A549 treated with ZK216348 at 1 μM for 4 hours (cell line): ENCODE results near the gene TMEM252. TPM values are rescaled to one million over a fixed set of nuclear protein-coding genes. Genes with fewer than 3 reads are reported as not detected.

Experiments
- total RNA-seq: library from RNA; stranded (reverse); fragments of 200-300 nt; extraction: Qiagen RNA extraction; gene quantifications from 5 replicates; pipeline ENCODE4 v1.2.3, GENCODE V29; 2022; ENCODE audit warnings: low read depth

The TMEM252 gene, protein sequence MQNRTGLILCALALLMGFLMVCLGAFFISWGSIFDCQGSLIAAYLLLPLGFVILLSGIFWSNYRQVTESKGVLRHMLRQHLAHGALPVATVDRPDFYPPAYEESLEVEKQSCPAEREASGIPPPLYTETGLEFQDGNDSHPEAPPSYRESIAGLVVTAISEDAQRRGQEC
- not detected in 5 replicates for total RNA-seq

GRCh38 chr9:68540712-68541535, at the start of gene TMEM252:
TMEM252 (minus strand) TSS chr9:68540883; CDS start chr9:68540814, 69 bp downstream.

Other genes with a start within 250 kb of the TMEM252 start
- 0.25 TPM in 1 of 5 replicates, not detected in the others for gene FOXD4L3, start 238.0 kb downstream of the TMEM252 start, total RNA-seq
- not detected in 5 replicates for gene PGM5, start 184.3 kb downstream of the TMEM252 start, total RNA-seq
- 0.08 TPM in 1 of 5 replicates, not detected in the others for gene PIP5K1B, start 164.4 kb upstream of the TMEM252 start, total RNA-seq